H1 (cell line): ENCODE results near the gene FOXK1. TPM values are rescaled to one million over a fixed set of nuclear protein-coding genes. Genes with fewer than 3 reads are reported as not detected.

Experiments
- CTCF ChIA-PET: fragments of 300-600 bp; sonication (Branson Sonifier 250); formaldehyde crosslinking; loops from one replicate; lab custom pipeline; 2021; ENCODE audit not compliant: partially characterized antibody; lab: Charles Lee
- POLR2A ChIA-PET: fragments of 300-600 bp; sonication (Branson Sonifier 250); formaldehyde crosslinking; loops from one replicate; lab custom pipeline; 2021; ENCODE audit warnings: inconsistent platforms; ENCODE audit not compliant: partially characterized antibody; lab: Charles Lee
- DNase-seq, 2 experiments: peaks; one replicate each; pipeline versions ENCODE4 v3.0.0 to v3.0.0-alpha.2; 2010 to 2022; ENCODE audit warnings: low spot score in 2 of 2, low read depth in 1 of 2, mixed read lengths in 1 of 2
- FAIRE-seq: peaks from 2 replicates; lab custom pipeline; 2011; peaks lifted over from hg19 to GRCh38; lab: Jason Lieb, UNC
- H2AFZ ChIP-seq: 2 replicates; pipeline ENCODE4 v1.8.1; 2012; ENCODE audit warnings: low read length, inconsistent platforms
- H2AK5ac ChIP-seq: 2 replicates; pipeline ENCODE4 v1.6.1; 2013; ENCODE audit warnings: low read depth, low read length
- H2BK120ac ChIP-seq: replicated peaks from 2 replicates; pipeline ENCODE3; 2013; ENCODE audit warnings: low read depth, low read length, inconsistent platforms
- H2BK12ac ChIP-seq: 2 replicates; pipeline ENCODE4 v1.6.1; 2013; ENCODE audit warnings: low read depth, low read length
- H2BK15ac ChIP-seq: 2 replicates; pipeline ENCODE4 v1.6.1; 2013; ENCODE audit warnings: low read length
- H2BK20ac ChIP-seq: 2 replicates; pipeline ENCODE4 v1.6.1; 2013; ENCODE audit warnings: low read length
- H2BK5ac ChIP-seq: 2 replicates; pipeline ENCODE4 v1.6.1; 2013; ENCODE audit warnings: low read depth, low read length
- H3K14ac ChIP-seq: 2 replicates; pipeline ENCODE4 v1.6.1; 2013; ENCODE audit warnings: inconsistent platforms; ENCODE audit not compliant: insufficient read length
- H3K18ac ChIP-seq: 2 replicates; pipeline ENCODE4 v1.6.1; 2013; ENCODE audit warnings: low read length; ENCODE audit errors: extremely low read depth
- H3K23ac ChIP-seq: 2 replicates; pipeline ENCODE4 v1.6.1; 2013; ENCODE audit warnings: inconsistent platforms; ENCODE audit not compliant: insufficient read length
- H3K23me2 ChIP-seq: 2 replicates; pipeline ENCODE4 v1.6.1; 2013; ENCODE audit warnings: low read depth, low read length
- H3K27ac ChIP-seq: 2 replicates; pipeline ENCODE4 v1.6.1; 2011; ENCODE audit warnings: low read depth, low read length, inconsistent platforms
- H3K27me3 ChIP-seq, 4 experiments: replicated peaks in 1 of 4; 1 replicate in 1 of 4; 2 replicates in 3 of 4; pipeline versions ENCODE4 v1.6.1 to v1.8.1; 2011 to 2013; ENCODE audit warnings: low read length in 3 of 4, mild to moderate bottlenecking in 3 of 4, inconsistent platforms in 2 of 4, mixed read lengths in 2 of 4, moderate library complexity in 1 of 4; ENCODE audit not compliant: control insufficient read depth in 3 of 4, insufficient read depth in 3 of 4; ENCODE audit errors: extremely low read depth in 1 of 4
- H3K36me3 ChIP-seq, 4 experiments: 2 replicates each; pipeline versions ENCODE4 v1.6.1 to v1.8.1; 2011 to 2013; ENCODE audit warnings: mild to moderate bottlenecking in 4 of 4, low read length in 3 of 4, moderate library complexity in 2 of 4, control low read depth in 1 of 4, inconsistent platforms in 1 of 4; ENCODE audit not compliant: insufficient read depth in 4 of 4, control insufficient read depth in 2 of 4
- H3K4ac ChIP-seq: replicated peaks from 2 replicates; pipeline ENCODE3; 2013; ENCODE audit warnings: low read length, low read depth, mixed read lengths, inconsistent platforms; ENCODE audit not compliant: insufficient read length
- H3K4me1 ChIP-seq, 4 experiments: replicated peaks in 1 of 4; 1 replicate in 1 of 4; 2 replicates in 3 of 4; pipeline versions ENCODE4 v1.6.1 to v1.8.1; 2011 to 2013; ENCODE audit warnings: low read length in 3 of 4, inconsistent platforms in 2 of 4, mixed read lengths in 1 of 4; ENCODE audit not compliant: insufficient read depth in 4 of 4, control insufficient read depth in 3 of 4
- H3K4me2 ChIP-seq, 2 experiments: 2 replicates each; pipeline versions ENCODE4 v1.6.1 to v1.8.1; 2011 to 2013; ENCODE audit warnings: low read depth in 2 of 2, low read length in 2 of 2, control low read depth in 1 of 2, inconsistent platforms in 1 of 2, mild to moderate bottlenecking in 1 of 2; ENCODE audit not compliant: insufficient read depth in 1 of 2
- H3K4me3 ChIP-seq, 4 experiments: fragments of 200-600, 300-600 bp in 1 of 4; sonication (generic), shearing (Covaris generic), sonication (Bioruptor Twin) in 1 of 4; 2 replicates each; pipeline versions ENCODE4 v1.5.1 to v1.8.1; 2011 to 2016; ENCODE audit warnings: low read length in 4 of 4, low read depth in 3 of 4, control low read depth in 2 of 4, inconsistent platforms in 2 of 4, mild to moderate bottlenecking in 2 of 4, mixed read lengths in 1 of 4, moderate library complexity in 1 of 4; ENCODE audit not compliant: insufficient read depth in 2 of 4; ENCODE audit errors: extremely low read depth in 1 of 4
- H3K56ac ChIP-seq: replicated peaks from 2 replicates; pipeline ENCODE3; 2013; ENCODE audit warnings: low read depth, mild to moderate bottlenecking, mixed read lengths, low read length, inconsistent platforms; ENCODE audit not compliant: insufficient read length
- H3K79me1 ChIP-seq: 2 replicates; pipeline ENCODE4 v1.6.1; 2013; ENCODE audit warnings: low read depth, low read length, control low read depth
- H3K79me2 ChIP-seq, 2 experiments: 2 replicates each; pipeline versions ENCODE4 v1.6.1 to v1.8.1; 2012 to 2013; ENCODE audit warnings: low read length in 2 of 2, mild to moderate bottlenecking in 2 of 2, inconsistent platforms in 1 of 2; ENCODE audit not compliant: insufficient read depth in 2 of 2, control insufficient read depth in 1 of 2
- H3K9ac ChIP-seq, 4 experiments: replicated peaks in 1 of 4; 1 replicate in 1 of 4; 2 replicates in 3 of 4; pipeline versions ENCODE4 v1.6.1 to v1.8.1; 2011 to 2013; ENCODE audit warnings: low read depth in 3 of 4, low read length in 3 of 4, control low read depth in 2 of 4, mild to moderate bottlenecking in 2 of 4, moderate library complexity in 2 of 4, inconsistent platforms in 1 of 4; ENCODE audit errors: extremely low read depth in 1 of 4
- H3K9me3 ChIP-seq, 2 experiments: 2 replicates each; pipeline versions ENCODE4 v1.6.1 to v1.8.1; 2012 to 2013; ENCODE audit warnings: mild to moderate bottlenecking in 2 of 2, moderate library complexity in 2 of 2, control low read depth in 1 of 2, inconsistent platforms in 1 of 2, low read depth in 1 of 2, low read length in 1 of 2, mixed read lengths in 1 of 2; ENCODE audit not compliant: insufficient read depth in 2 of 2
- H4K20me1 ChIP-seq, 2 experiments: replicated peaks in 1 of 2; 2 replicates each; pipeline versions ENCODE3 to v1.8.1; 2011 to 2013; ENCODE audit warnings: inconsistent platforms in 2 of 2, low read length in 2 of 2, mild to moderate bottlenecking in 1 of 2; ENCODE audit not compliant: insufficient read depth in 2 of 2, control insufficient read depth in 1 of 2
- H4K5ac ChIP-seq: 2 replicates; pipeline ENCODE4 v1.6.1; 2013; ENCODE audit warnings: low read length, low read depth, mixed read lengths, inconsistent platforms; ENCODE audit not compliant: insufficient read length
- H4K8ac ChIP-seq: 2 replicates; pipeline ENCODE4 v1.8.0; 2013; ENCODE audit warnings: mild to moderate bottlenecking, moderate library complexity, low read length, inconsistent platforms; ENCODE audit not compliant: insufficient read depth; ENCODE audit errors: extremely low read depth
- H4K91ac ChIP-seq: replicated peaks from 2 replicates; pipeline ENCODE3; 2013; ENCODE audit warnings: low read length, mixed read lengths, inconsistent platforms; ENCODE audit not compliant: insufficient read length
- CTBP2 ChIP-seq: IDR thresholded peaks from 2 replicates; pipeline ENCODE4 v1.7.0; 2011; ENCODE audit warnings: borderline replicate concordance, mild to moderate bottlenecking, moderate library complexity, mixed read lengths, low read length; ENCODE audit not compliant: insufficient read depth, insufficient read length
- EZH2 ChIP-seq: fragments of 200-600 bp; sonication (generic); IDR thresholded peaks from 2 replicates; pipeline ENCODE4 v1.7.1; 2012; ENCODE audit warnings: low read depth, mild to moderate bottlenecking, moderate library complexity, low read length, inconsistent platforms; ENCODE audit not compliant: severe bottlenecking
- MAFK ChIP-seq: IDR thresholded peaks from 2 replicates; pipeline ENCODE4 v1.6.1; 2012; ENCODE audit warnings: low read depth, mild to moderate bottlenecking, improper control_type of control experiment, low read length
- POU5F1 ChIP-seq: IDR thresholded peaks from 2 replicates; pipeline ENCODE4 v1.6.1; 2011; ENCODE audit warnings: low read depth, mild to moderate bottlenecking, low read length, moderate library complexity
- SP1 ChIP-seq: IDR thresholded peaks from 2 replicates; pipeline ENCODE4 v1.6.1; 2011; ENCODE audit warnings: low read depth, low read length
- WGBS, 2 experiments: shearing (Covaris generic) in 1 of 2; methylation state at CpG; one replicate each; pipeline versions ENCODE4 v1.1.6 to v1.1.7; 2013 to 2015; ENCODE audit warnings: low lambda C conversion rate in 2 of 2, mixed read lengths in 2 of 2, inconsistent platforms in 1 of 2, low coverage in 1 of 2, missing lambda C conversion rate in 1 of 2; ENCODE audit not compliant: insufficient replicate concordance in 2 of 2, insufficient coverage in 1 of 2, insufficient read length in 1 of 2; ENCODE audit errors: extremely low coverage in 1 of 2, missing lambda C conversion rate in 1 of 2; 5-methylcytosine and 5-hydroxymethylcytosine counted together
- polyA plus RNA-seq, 7 experiments: library from polyadenylated mRNA; depleted of rRNA in 3 of 7; stranded (reverse) in 5 of 7; unstranded in 2 of 7; fragments of >200 nt in 5 of 7; fragments of 200-250 nt in 2 of 7; gene quantifications; 1 replicate in 5 of 7; 2 replicates in 1 of 7; 4 replicates in 1 of 7; pipeline versions ENCODE4 v1.2.1 to v1.2.3, GENCODE V29; 2011 to 2013; ENCODE audit warnings: missing spikeins in 2 of 7, mixed read lengths in 2 of 7
- total RNA-seq: library from RNA; stranded (reverse); fragmentation: NEBNext Ultra II Directional; extraction: Animal tissue kit (Norgen Biotek cat#: 25700); gene quantifications from 2 replicates; pipeline ENCODE4 v1.2.1, GENCODE V29; 2021
- TF ChIP-seq, protein P1 (sequence below): IDR thresholded peaks from 2 replicates; pipeline ENCODE4 v1.6.1; 2012; ENCODE audit warnings: inconsistent platforms

Gene FOXK1
- total and polyA plus RNA-seq, 2 of the 8 experiments (the other 6 are each of a cell fraction or from before 2014, with no cell fraction given): 2.0 to 8.5 TPM

DNA sequence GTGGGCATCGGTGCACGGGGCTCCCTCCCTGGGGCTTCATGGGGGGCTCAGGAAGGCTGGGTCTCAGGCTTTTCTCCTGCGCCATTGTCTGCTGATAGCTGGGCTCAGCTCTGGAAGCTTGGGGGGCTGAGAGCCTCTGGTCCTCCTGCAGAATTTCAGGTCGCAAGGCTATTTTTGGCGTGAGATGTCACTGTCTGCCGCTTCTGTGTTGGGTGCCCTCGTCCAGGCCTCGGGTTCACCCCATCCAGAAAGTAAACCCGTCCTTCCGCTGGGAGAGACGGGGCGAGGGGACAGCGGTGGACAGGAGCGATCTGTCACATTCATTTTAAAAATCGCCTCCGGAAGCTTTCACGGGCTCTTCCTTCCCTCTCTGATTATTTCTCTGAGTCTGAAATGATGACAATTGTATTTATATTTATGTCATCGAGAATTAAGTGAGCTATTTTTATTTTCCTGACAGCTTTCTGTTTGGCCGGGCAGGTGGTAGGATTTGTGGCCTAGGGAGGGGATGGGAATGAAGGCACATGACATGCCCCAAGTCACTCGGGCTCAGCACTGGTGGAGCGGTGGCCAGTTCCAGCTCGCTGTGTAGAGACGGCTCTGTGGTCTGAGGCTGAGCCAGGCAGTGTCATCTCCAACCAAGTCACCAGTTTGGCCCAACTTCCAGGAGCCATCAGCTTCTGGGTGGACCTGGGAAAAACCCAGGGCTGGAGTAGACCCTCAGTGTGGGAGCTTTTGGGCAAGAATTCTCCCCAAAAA lies 52.7 kb downstream of the FOXK1 start:
- no peak overlapping the region for H3K27ac ChIP-seq
- no peak for FAIRE-seq
- no peak overlapping the region for H4K91ac ChIP-seq
- H2AK5ac ChIP-seq: no peak overlapping the region
- no peak overlapping the region for H3K14ac ChIP-seq
- DNase-seq: no peak
- H3K4me2 ChIP-seq: no peak overlapping the region
- peaks cover 0 to 12% (median 4%) of the 10 kb centered on the region in 4 experiments; a peak in 4 of 7 replicates for H3K27me3 ChIP-seq
- no peaks in the 10 kb centered on the region for H3K36me3 ChIP-seq
- no peak overlapping the region for H3K4me3 ChIP-seq
- H2BK20ac ChIP-seq: no peak overlapping the region
- no peaks in the 10 kb centered on the region for H3K79me2 ChIP-seq
- H2BK12ac ChIP-seq: no peak overlapping the region
- H3K79me1 ChIP-seq: peaks cover 7% of the 10 kb centered on the region; the same call in 1 of the 2 replicates
- H3K23ac ChIP-seq: no peak overlapping the region
- H3K9ac ChIP-seq: no peak overlapping the region
- no peaks in the 10 kb centered on the region for H3K23me2 ChIP-seq
- no peak overlapping the region for H2BK5ac ChIP-seq
- H3K56ac ChIP-seq: no peak overlapping the region
- no peak overlapping the region for H2AFZ ChIP-seq
- H4K5ac ChIP-seq: no peak overlapping the region
- H4K8ac ChIP-seq: no peak overlapping the region
- ChIA-PET POLR2A (interaction anchor here (1.3 kb wide), 1 partner anchor 10 kb away, joined by 7 read pairs; no protein-coding TSS in a partner anchor), CTCF (interaction anchor here (0.9 to 2.3 kb wide), 4 partner anchors 9 to 32 kb away, joined by 3 to 8 read pairs (median 4); no protein-coding TSS in a partner anchor)
- TF ChIP-seq, protein P1, sequence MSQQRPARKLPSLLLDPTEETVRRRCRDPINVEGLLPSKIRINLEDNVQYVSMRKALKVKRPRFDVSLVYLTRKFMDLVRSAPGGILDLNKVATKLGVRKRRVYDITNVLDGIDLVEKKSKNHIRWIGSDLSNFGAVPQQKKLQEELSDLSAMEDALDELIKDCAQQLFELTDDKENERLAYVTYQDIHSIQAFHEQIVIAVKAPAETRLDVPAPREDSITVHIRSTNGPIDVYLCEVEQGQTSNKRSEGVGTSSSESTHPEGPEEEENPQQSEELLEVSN: no peak
- TF ChIP-seq EZH2 (no peak), POU5F1 (no peak), SP1 (no peak), CTBP2 (no peak), MAFK (no peak)
- no peak overlapping the region for H2BK120ac ChIP-seq
- WGBS, 2 experiments: 94% methylated on average over 21 of the region's 23 CpGs; no CpG with 5 or more reads in 1 of the 2 experiments
- no peaks in the 10 kb centered on the region for H3K9me3 ChIP-seq
- no peak overlapping the region for H3K4ac ChIP-seq
- no peak overlapping the region for H2BK15ac ChIP-seq
- H3K18ac ChIP-seq: no peak overlapping the region
- peaks cover 13 to 14% of the 10 kb centered on the region in 2 experiments for H4K20me1 ChIP-seq
- H3K4me1 ChIP-seq: peaks cover 1 to 6% (median 4%) of the 10 kb centered on the region in 4 experiments; a peak in 4 of 7 replicates
